Sigmoid colon (tissue), 7 donors: ENCODE results near the gene EGFLAM. TPM values are rescaled to one million over a fixed set of nuclear protein-coding genes. Genes with fewer than 3 reads are reported as not detected.

Experiments
- DNase-seq: peaks from one replicate; pipeline ENCODE4 v3.0.0-alpha.2; 2019
- H3K27ac ChIP-seq, 4 donors: fragments of 200-600 bp; sonication (generic); one replicate each; pipeline ENCODE4 v1.5.1; 2016 to 2019; ENCODE audit warnings: mild to moderate bottlenecking in 1 of 4
- H3K27me3 ChIP-seq, 3 donors: fragments of 200-600 bp; sonication (generic); one replicate each; pipeline ENCODE4 v1.5.1; 2019; ENCODE audit warnings: mild to moderate bottlenecking in 1 of 3
- H3K36me3 ChIP-seq, 4 donors: fragments of 200-600 bp; sonication (generic); one replicate each; pipeline ENCODE4 v1.5.1; 2016 to 2019
- H3K4me1 ChIP-seq, 4 donors: fragments of 200-600 bp; sonication (generic); one replicate each; pipeline ENCODE4 v1.5.1; 2017 to 2019
- H3K4me3 ChIP-seq, 4 donors: fragments of 200-600 bp; sonication (generic); one replicate each; pipeline ENCODE4 v1.5.1; 2017 to 2019; ENCODE audit warnings: mild to moderate bottlenecking in 2 of 4, moderate library complexity in 1 of 4
- H3K9me3 ChIP-seq, 4 donors: fragments of 200-600 bp in 3 of 4; sonication (generic) in 3 of 4; one replicate each; pipeline versions ENCODE4 v1.5.1 to v1.6.1; 2013 to 2019
- EP300 ChIP-seq, 4 donors: sonication (generic); formaldehyde crosslinking; IDR thresholded peaks; one replicate each; pipeline ENCODE4 v1.6.1; 2017; ENCODE audit warnings: antibody characterized with exemption in 4 of 4
- POLR2A ChIP-seq, 2 donors: fragments of 450-650 bp; IDR thresholded peaks; one replicate each; pipeline ENCODE4 v1.6.1; 2016; ENCODE audit warnings: antibody characterized with exemption in 2 of 2, mild to moderate bottlenecking in 2 of 2, moderate library complexity in 2 of 2
- POLR2AphosphoS5 ChIP-seq, 4 donors: sonication (generic); formaldehyde crosslinking; IDR thresholded peaks; one replicate each; pipeline ENCODE4 v1.6.1; 2017; ENCODE audit warnings: antibody characterized with exemption in 4 of 4
- WGBS, 2 donors: extraction: QIAGEN DNeasy Blood & Tissue Kit; methylation state at CpG; one replicate each; pipeline ENCODE4 v1.1.7; 2013; 5-methylcytosine and 5-hydroxymethylcytosine counted together
- intact Hi-C: fragments of 100-400 bp; cut with DNase I; formaldehyde crosslinking; loops from one replicate; pipeline ENCODE4 v1.15.1; 2023
- polyA plus RNA-seq, 3 donors: library from polyadenylated mRNA; stranded (reverse); fragments of 200-250 nt; gene quantifications; one replicate each; pipeline ENCODE4 v1.2.3, GENCODE V29; 2013
- total RNA-seq, 4 donors: library from RNA; depleted of rRNA; stranded (reverse); fragments of >200 nt; gene quantifications; one replicate each; pipeline ENCODE4 v1.1.0, GENCODE V29; 2016
- TF ChIP-seq, protein P1 (sequence below), 4 experiments: fragments of 450-650 bp in 3 of 4; fragments of 200-600 bp in 1 of 4; IDR thresholded peaks; one replicate each; pipeline ENCODE4 v1.5.1; 2016 to 2019; ENCODE audit warnings: antibody characterized with exemption in 4 of 4, mild to moderate bottlenecking in 3 of 4, moderate library complexity in 2 of 4
- donor health status: healthy with polysubstance abuse.
- donor health status: Bipolar disorder and iron deficiency.
- donor health status: healthy.

EGFLAM gene
- total and polyA plus RNA-seq, 7 donors = 0.46 to 5.7 (median 2.5) TPM

- WGBS, 2 donors = 79 to 82% methylated on average over 1 of the region's 1 CpG
- H3K27me3 ChIP-seq = no peaks in the 10 kb centered on the region
- H3K27ac ChIP-seq = no peak overlapping the region
- no peaks in the 10 kb centered on the region for H3K36me3 ChIP-seq
- TF ChIP-seq, protein P1, sequence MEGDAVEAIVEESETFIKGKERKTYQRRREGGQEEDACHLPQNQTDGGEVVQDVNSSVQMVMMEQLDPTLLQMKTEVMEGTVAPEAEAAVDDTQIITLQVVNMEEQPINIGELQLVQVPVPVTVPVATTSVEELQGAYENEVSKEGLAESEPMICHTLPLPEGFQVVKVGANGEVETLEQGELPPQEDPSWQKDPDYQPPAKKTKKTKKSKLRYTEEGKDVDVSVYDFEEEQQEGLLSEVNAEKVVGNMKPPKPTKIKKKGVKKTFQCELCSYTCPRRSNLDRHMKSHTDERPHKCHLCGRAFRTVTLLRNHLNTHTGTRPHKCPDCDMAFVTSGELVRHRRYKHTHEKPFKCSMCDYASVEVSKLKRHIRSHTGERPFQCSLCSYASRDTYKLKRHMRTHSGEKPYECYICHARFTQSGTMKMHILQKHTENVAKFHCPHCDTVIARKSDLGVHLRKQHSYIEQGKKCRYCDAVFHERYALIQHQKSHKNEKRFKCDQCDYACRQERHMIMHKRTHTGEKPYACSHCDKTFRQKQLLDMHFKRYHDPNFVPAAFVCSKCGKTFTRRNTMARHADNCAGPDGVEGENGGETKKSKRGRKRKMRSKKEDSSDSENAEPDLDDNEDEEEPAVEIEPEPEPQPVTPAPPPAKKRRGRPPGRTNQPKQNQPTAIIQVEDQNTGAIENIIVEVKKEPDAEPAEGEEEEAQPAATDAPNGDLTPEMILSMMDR (IDR thresholded peaks at IDR 0.05) = no peak
- TF ChIP-seq POLR2A (IDR thresholded peaks at IDR 0.05) = no peak
- no peak for TF ChIP-seq EP300 (IDR thresholded peaks at IDR 0.05)
- no peak for TF ChIP-seq POLR2AphosphoS5 (IDR thresholded peaks at IDR 0.05)
- H3K4me1 ChIP-seq = peaks cover 0 to 19% (median 17%) of the 10 kb centered on the region in 4 donors
- intact Hi-C loops = loop anchor here (10.0 kb wide), 1 partner anchor 636 kb away; the partner anchor contains the start of gene RICTOR
- no peak overlapping the region for H3K4me3 ChIP-seq
- no peaks in the 10 kb centered on the region for H3K9me3 ChIP-seq
- DNase-seq = no peak
These were observed 180.4 kb downstream of the EGFLAM start for GRCh38 chr5:38438757-38439156.

GRCh38 chr5:38441453-38442246 is 183.3 kb downstream of the EGFLAM start:
- Histone ChIP-seq H3K4me3 (no peak overlapping the region), H3K9me3 (no peaks in the 10 kb centered on the region), H3K4me1 (no peaks in the 10 kb centered on the region), H3K27ac (no peak overlapping the region), H3K27me3 (no peaks in the 10 kb centered on the region), H3K36me3 (no peaks in the 10 kb centered on the region)
- WGBS, 2 donors = 13 to 25% methylated on average over 9 of the region's 9 CpGs
- DNase-seq = peak; percentile 94
- intact Hi-C loops = loop anchor here (1.0 to 10.0 kb wide), 3 partner anchors 116 to 483 kb away; partner anchors contain the start of gene LIFR
- TF ChIP-seq, protein P1 (IDR thresholded peaks at IDR 0.05) = peak; percentile 90 to 93 (median 91)
- no peak for TF ChIP-seq POLR2A (IDR thresholded peaks at IDR 0.05)
- no peak for TF ChIP-seq EP300 (IDR thresholded peaks at IDR 0.05)
- TF ChIP-seq POLR2AphosphoS5 (IDR thresholded peaks at IDR 0.05) = peak in 2 of 4 donors; percentile 21 to 46

- TF ChIP-seq EP300 (IDR thresholded peaks at IDR 0.05) (no peak), POLR2AphosphoS5 (IDR thresholded peaks at IDR 0.05) (no peak), POLR2A (IDR thresholded peaks at IDR 0.05) (no peak)
- TF ChIP-seq, protein P1 (IDR thresholded peaks at IDR 0.05) = no peak
- no peaks in the 10 kb centered on the region for H3K27me3 ChIP-seq
- H3K27ac ChIP-seq = no peak overlapping the region
- no peaks in the 10 kb centered on the region for H3K9me3 ChIP-seq
- no peak for DNase-seq
- no peak overlapping the region for H3K4me3 ChIP-seq
- WGBS, 2 donors = 73 to 93% methylated on average over 2 of the region's 2 CpGs
- no peaks in the 10 kb centered on the region for H3K36me3 ChIP-seq
- H3K4me1 ChIP-seq = no peaks in the 10 kb centered on the region
- intact Hi-C loops = loop anchor here (5.0 to 10.0 kb wide), 2 partner anchors 115 to 483 kb away; partner anchors contain the start of gene LIFR
These were observed 183.9 kb downstream of the EGFLAM start for GRCh38 chr5:38442247-38442573.

DNA sequence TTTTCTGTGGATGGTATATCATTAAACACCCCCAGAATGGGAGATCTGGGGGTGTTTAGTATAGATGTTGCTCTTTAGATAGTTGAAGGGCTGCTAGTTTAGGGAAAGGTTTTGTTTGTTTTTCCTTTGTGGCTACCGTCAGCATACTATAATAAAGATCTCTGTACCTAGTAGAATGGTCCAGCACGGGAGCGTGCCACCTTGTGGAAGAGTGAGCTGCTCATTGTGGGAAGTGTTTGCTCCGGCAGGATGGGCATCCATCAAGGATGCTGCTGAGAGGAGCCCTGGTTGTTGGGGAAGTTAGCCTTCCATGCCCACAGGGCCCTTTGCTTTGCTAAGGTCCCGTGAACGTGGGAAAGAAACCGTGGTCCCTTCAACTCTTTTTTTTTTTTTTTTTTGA is 185.0 kb downstream of the EGFLAM start:
- Histone ChIP-seq H3K9me3 (no peaks in the 10 kb centered on the region), H3K27ac (no peak overlapping the region), H3K4me3 (no peak overlapping the region), H3K4me1 (peaks cover 0 to 3% (median 0%) of the 10 kb centered on the region in 4 donors), H3K36me3 (no peaks in the 10 kb centered on the region), H3K27me3 (no peaks in the 10 kb centered on the region)
- TF ChIP-seq POLR2A (IDR thresholded peaks at IDR 0.05) = no peak
- TF ChIP-seq EP300 (IDR thresholded peaks at IDR 0.05) = no peak
- TF ChIP-seq POLR2AphosphoS5 (IDR thresholded peaks at IDR 0.05) = no peak
- TF ChIP-seq, protein P1 (IDR thresholded peaks at IDR 0.05) = no peak
- intact Hi-C loops = loop anchor here (5.0 to 10.0 kb wide), 2 partner anchors 114 to 481 kb away; partner anchors contain the start of gene LIFR
- WGBS, 2 donors = 53 to 80% methylated on average over 7 of the region's 7 CpGs
- DNase-seq = no peak
